ENCODE results near the gene HNRNPUL2. TPM values are rescaled to one million over a fixed set of nuclear protein-coding genes. Genes with fewer than 3 reads are reported as not detected.

HNRNPUL2 gene
- total RNA-seq, 2 experiments from 2014 or later: 35.2 to 37.6 TPM

GRCh38 chr11:62726156-62726914, 922 bp downstream of the HNRNPUL2 start:
- Histone ChIP-seq H3K9me3 (ENCODE audit: control insufficient read depth in 1 of 2, insufficient read depth in 1 of 2, low read length in 2 of 2) (no peaks in the 10 kb centered on the region), H3K27me3 (ENCODE audit: control insufficient read depth in 1 of 2, insufficient read depth in 2 of 2, low read length in 2 of 2) (no peaks in the 10 kb centered on the region), H3K36me3 (ENCODE audit: insufficient read depth, low read length) (peaks cover 38% of the 10 kb centered on the region), H3K4me3 (ENCODE audit: low read length) (peak overlapping the region; percentile 65), H3K4me1 (ENCODE audit: insufficient read depth, low read length) (peaks cover 49% of the 10 kb centered on the region), H3K27ac (ENCODE audit: low read depth in 1 of 2, low read length in 2 of 2) (peak overlapping the region; percentile 42 to 97)
- no peaks in the 10 kb centered on the region for H3K9me3 Mint-ChIP-seq
- peaks cover 82% of the 10 kb centered on the region for H3K36me3 Mint-ChIP-seq (ENCODE audit: low read depth)
- peaks cover 80% of the 10 kb centered on the region for H3K4me1 Mint-ChIP-seq (ENCODE audit: low read depth)
- TF ChIP-seq CTCF (IDR thresholded peaks at IDR 0.05): no peak
- peak overlapping the region; percentile 84 for H3K4me3 Mint-ChIP-seq
- POLR2A ChIA-PET: interaction anchor here (0.9 to 7.9 kb wide), 32 partner anchors 10 to 1591 kb away, joined by 3 to 228 read pairs (median 14); partner anchors contain the start of genes B3GAT3, BSCL2, C11orf98 and CSKMT
- peak overlapping the region; percentile 98 for H3K27ac Mint-ChIP-seq
- ATAC-seq (ENCODE audit: poor library complexity): no peak
- DNase-seq: peak in 2 of 14 experiments; percentile 25 to 28
- CTCF ChIA-PET: interaction anchor here (0.7 to 8.3 kb wide), 4 partner anchors 27 to 155 kb away, joined by 4 to 44 read pairs (median 8); partner anchors contain the start of genes SLC3A2, TMEM179B and ZBTB3
- intact Hi-C loops (cut with DNase I, micrococcal nuclease): loop anchor here in 1 of 2 experiments (5.0 kb wide), 2 partner anchors 46 to 116 kb away; partner anchors contain the start of gene TAF6L
- H3K27me3 Mint-ChIP-seq: no peaks in the 10 kb centered on the region

GRCh38 chr11:62725646-62726045, 1.6 kb downstream of the HNRNPUL2 start:
- H3K4me1 ChIP-seq (ENCODE audit: insufficient read depth, low read length): peaks cover 46% of the 10 kb centered on the region
- peak overlapping the region; percentile 65 for H3K4me3 ChIP-seq (ENCODE audit: low read length)
- H3K27me3 Mint-ChIP-seq: no peaks in the 10 kb centered on the region
- ChIA-PET POLR2A (interaction anchor here (0.9 to 7.9 kb wide), 14 partner anchors 9 to 173 kb away, joined by 3 to 228 read pairs (median 40); partner anchors contain the start of genes BSCL2, C11orf98, CSKMT and GNG3), CTCF (interaction anchor here (0.7 to 8.3 kb wide), 4 partner anchors 62 to 382 kb away, joined by 3 to 44 read pairs (median 4); partner anchors contain the start of genes SLC3A2 and TMEM179B)
- H3K27ac Mint-ChIP-seq: peak overlapping the region; percentile 98
- no peaks in the 10 kb centered on the region for H3K9me3 ChIP-seq (ENCODE audit: control insufficient read depth in 1 of 2, insufficient read depth in 1 of 2, low read length in 2 of 2)
- H3K4me3 Mint-ChIP-seq: peak overlapping the region; percentile 84
- no peak for TF ChIP-seq CTCF (IDR thresholded peaks at IDR 0.05)
- H3K27me3 ChIP-seq (ENCODE audit: control insufficient read depth in 1 of 2, insufficient read depth in 2 of 2, low read length in 2 of 2): no peaks in the 10 kb centered on the region
- H3K4me1 Mint-ChIP-seq (ENCODE audit: low read depth): peaks cover 81% of the 10 kb centered on the region
- ATAC-seq (ENCODE audit: poor library complexity) (no peak), DNase-seq (no peak)
- peak overlapping the region; percentile 42 to 97 for H3K27ac ChIP-seq (ENCODE audit: low read depth in 1 of 2, low read length in 2 of 2)
- peaks cover 41% of the 10 kb centered on the region for H3K36me3 ChIP-seq (ENCODE audit: insufficient read depth, low read length)
- intact Hi-C loops (cut with DNase I, micrococcal nuclease): loop anchor here in 1 of 2 experiments (5.0 kb wide), 2 partner anchors 47 to 117 kb away; partner anchors contain the start of gene TAF6L
- peaks cover 85% of the 10 kb centered on the region for H3K36me3 Mint-ChIP-seq (ENCODE audit: low read depth)
- no peaks in the 10 kb centered on the region for H3K9me3 Mint-ChIP-seq

GRCh38 chr11:62724171-62724570, 3.1 kb downstream of the HNRNPUL2 start:
- Histone ChIP-seq H3K36me3 (ENCODE audit: insufficient read depth, low read length) (peaks cover 55% of the 10 kb centered on the region), H3K9me3 (ENCODE audit: control insufficient read depth in 1 of 2, insufficient read depth in 1 of 2, low read length in 2 of 2) (no peaks in the 10 kb centered on the region), H3K27me3 (ENCODE audit: control insufficient read depth in 1 of 2, insufficient read depth in 2 of 2, low read length in 2 of 2) (no peaks in the 10 kb centered on the region), H3K27ac (ENCODE audit: low read depth in 1 of 2, low read length in 2 of 2) (no peak overlapping the region), H3K4me1 (ENCODE audit: insufficient read depth, low read length) (peaks cover 31% of the 10 kb centered on the region), H3K4me3 (ENCODE audit: low read length) (peak overlapping the region; percentile 65)
- Mint-ChIP-seq H3K4me3 (peak overlapping the region; percentile 84), H3K27ac (peak overlapping the region; percentile 98), H3K36me3 (ENCODE audit: low read depth) (peaks cover 93% of the 10 kb centered on the region), H3K9me3 (no peaks in the 10 kb centered on the region), H3K27me3 (no peaks in the 10 kb centered on the region), H3K4me1 (ENCODE audit: low read depth) (peaks cover 81% of the 10 kb centered on the region)
- POLR2A ChIA-PET: interaction anchor here (0.5 to 6.7 kb wide), 9 partner anchors 15 to 132 kb away, joined by 3 to 73 read pairs (median 7); partner anchors contain the start of genes POLR2G, TMEM179B and ZBTB3
- DNase-seq (no peak), ATAC-seq (ENCODE audit: poor library complexity) (no peak)
- intact Hi-C loops (cut with DNase I, micrococcal nuclease): loop anchor here in 1 of 2 experiments (1.0 kb wide), 1 partner anchor 11 kb away; no protein-coding TSS in a partner anchor
- CTCF ChIA-PET: interaction anchor here (8.3 kb wide), 1 partner anchor 63 kb away, joined by 44 read pairs; the partner anchor contains the start of gene TMEM179B
- no peak for TF ChIP-seq CTCF (IDR thresholded peaks at IDR 0.05)
